Activated CD4-positive, alpha-beta T cell treated with anti-CD3 and anti-CD28 coated beads, Interleukin-2, amount 50 U/mL, for 48 hours (primary cell): Measurements from ENCODE around the gene PEPD.

ENCODE experiments used
- DNase-seq, 2 experiments: peaks; one replicate each; pipeline ENCODE4 v3.0.0-alpha.2; 2020

Gene PEPD

DNA sequence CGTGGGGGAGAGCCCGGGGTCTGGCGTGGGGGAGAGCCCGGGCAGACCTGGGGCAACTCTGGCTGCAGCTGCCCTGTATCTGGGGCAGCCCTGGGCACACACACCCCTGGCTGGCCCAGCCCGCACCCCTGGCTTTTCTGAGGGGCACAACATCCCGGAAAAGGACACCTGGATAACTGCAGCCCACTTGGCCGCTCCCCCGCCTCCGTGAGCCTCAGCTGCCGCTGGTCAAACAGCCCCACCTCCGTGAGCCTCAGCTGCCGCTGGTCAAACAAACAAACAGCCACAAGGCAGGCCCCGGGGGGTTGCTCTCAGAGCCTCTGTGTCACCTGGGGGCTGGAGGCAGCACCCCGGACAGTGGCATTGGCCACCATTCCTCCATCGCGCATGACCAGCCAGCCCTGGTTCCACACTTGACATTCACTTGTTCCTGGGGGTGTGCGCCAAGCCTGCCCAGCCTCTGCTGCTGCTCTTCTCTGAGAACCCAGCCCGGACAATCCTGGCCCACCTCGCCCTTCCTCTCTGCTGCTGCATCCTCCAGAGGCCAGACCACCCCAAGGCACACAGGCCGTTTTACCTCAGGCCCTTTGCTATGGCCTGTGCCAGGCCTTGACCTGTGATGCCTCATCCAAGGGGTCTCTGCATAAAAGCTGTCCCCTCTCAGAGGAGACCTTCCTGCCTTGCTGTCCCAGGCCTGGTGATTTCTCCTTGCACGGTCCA is 128.1 kb downstream of the PEPD start:
- no peak for DNase-seq

GRCh38 chr19:33392341-33393285 is 129.0 kb downstream of the PEPD start:
- no peak for DNase-seq

- no peak for DNase-seq
Observed at GRCh38 chr19:33391631-33392249, 129.9 kb downstream of the PEPD start.

DNA sequence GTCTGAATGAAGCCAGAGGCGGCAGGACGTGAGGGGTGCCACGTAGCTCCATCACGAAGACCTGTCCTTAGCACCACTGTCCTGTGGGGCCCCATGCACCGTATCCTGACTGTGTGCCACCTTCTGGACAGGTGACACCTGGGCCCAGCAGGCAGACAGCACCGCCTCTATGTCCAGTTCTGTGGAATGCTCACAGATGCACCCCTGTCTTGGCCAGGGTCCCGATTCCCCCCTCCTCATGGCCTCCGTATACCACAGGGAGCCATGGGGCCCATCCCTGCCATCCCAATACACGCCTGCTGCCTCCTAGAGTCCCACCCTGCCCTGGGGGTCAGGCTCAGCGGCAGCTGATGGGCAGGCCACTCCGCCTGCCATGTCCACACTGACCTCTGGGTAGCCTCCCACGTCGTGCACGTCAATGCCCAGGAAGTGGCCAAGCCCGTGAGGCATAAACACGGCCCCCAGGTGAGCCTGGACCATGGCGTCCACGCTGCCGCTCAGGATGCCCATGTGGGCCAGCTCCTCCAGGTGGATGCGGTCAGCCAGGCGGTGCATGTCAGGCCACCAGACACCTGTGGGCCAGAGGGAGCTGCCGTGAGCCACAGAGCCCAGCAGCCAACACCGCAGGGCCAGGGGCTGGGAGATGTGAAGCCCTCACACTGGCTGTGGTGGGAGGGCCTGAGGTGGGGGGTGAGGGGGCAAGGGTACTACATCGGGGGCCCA is 130.5 kb downstream of the PEPD start:
- DNase-seq: no peak

- DNase-seq: no peak
Observed at GRCh38 chr19:33390101-33390907, 131.3 kb downstream of the PEPD start.

- no peak for DNase-seq
Observed at GRCh38 chr19:33389421-33390100, 132.0 kb downstream of the PEPD start.

GRCh38 chr19:33388725-33389420 is 132.7 kb downstream of the PEPD start:
- DNase-seq: no peak

DNA sequence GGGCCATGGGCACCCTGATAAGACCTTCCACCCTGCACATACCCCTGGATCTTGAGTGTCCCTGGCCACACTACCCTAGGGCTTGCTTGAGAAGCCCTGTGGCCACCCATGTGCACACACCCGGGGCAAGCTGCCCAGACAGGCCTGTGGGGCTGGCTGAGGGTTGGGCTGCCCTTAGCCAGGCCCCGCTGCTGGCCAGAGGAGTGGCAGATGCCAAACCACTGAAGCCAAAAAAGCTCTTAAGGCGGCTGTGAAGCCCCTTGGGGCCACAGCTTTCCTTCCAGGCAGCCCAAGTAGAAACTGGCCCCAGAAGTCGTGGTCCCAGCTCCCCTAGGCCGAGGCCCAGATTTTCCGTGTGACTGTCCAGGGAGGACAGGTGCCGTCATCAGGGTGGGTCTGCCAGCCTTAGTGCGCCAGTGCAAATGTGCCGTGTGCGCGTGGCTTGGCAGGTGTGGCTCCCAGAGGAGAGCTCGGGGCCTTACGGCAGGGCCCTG is 133.3 kb downstream of the PEPD start:
- no peak for DNase-seq

- DNase-seq: no peak
Observed at GRCh38 chr19:33387351-33388230, 134.0 kb downstream of the PEPD start.

GRCh38 chr19:33386361-33386858 is 135.2 kb downstream of the PEPD start:
- DNase-seq: no peak

DNA sequence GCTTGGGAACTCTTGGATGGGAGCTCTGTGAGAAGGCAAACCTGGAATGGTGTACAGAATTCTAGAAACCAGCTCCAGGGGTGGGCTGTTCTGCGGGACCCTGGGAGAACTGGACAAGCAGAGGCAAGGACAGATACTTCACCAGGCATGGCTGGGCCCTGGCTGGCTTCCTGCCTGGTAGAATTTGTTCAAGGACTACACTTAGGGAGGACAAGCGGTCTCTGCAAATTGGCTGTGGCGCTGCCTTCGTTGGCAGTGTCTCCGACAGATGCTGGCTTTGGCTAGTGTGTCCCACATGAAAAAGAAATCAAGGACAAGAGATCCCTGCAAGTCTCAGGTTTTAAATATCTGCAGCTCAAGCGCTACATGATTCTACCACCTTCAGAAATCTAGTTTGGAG is 135.6 kb downstream of the PEPD start:
- DNase-seq: no peak

DNA sequence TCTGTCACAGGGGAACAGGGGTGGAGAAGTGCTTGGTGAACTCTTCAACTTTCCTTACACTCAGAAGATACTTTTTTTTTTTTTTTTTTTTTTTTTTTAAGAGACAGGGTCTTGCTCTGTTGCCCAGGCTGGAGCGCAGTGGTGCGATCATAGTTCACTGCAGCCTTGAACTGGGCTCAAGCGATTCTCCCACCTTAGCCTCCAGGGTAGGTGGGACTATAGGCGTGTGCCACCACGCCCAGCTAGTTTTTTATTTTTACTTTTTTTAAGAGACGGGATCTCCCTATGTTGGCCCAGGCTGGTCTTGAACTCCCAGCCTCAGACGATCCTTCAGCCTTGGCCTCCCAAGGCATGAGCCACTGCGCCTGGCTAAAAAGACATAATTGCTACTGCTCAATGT is 136.6 kb downstream of the PEPD start:
- DNase-seq: no peak

GRCh38 chr19:33383720-33384292 is 137.8 kb downstream of the PEPD start:
- DNase-seq: no peak

- no peak for DNase-seq
Observed at GRCh38 chr19:33382982-33383381, 138.6 kb downstream of the PEPD start.

DNA sequence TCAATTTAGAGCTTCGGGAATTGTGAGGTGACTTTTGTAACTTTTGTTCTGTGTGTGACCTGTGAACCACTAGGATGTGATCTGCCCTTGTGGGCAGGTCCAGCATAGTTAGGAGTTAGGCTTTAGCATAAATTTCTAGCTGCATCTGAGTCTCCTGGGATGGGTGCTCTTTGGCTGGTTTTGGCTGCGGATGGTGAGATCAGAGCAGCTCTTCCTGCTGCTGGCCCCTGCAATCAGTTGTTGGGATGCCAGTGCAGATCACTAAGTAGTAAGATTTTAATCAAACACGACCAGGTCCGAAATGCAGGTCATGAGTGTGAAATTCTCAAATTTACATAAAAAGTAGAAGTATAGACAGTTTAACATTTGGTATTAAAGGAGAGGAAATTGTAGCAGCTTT is 139.6 kb downstream of the PEPD start:
- no peak for DNase-seq

- no peak for DNase-seq
Observed at GRCh38 chr19:33381101-33381500, 140.5 kb downstream of the PEPD start.

DNA sequence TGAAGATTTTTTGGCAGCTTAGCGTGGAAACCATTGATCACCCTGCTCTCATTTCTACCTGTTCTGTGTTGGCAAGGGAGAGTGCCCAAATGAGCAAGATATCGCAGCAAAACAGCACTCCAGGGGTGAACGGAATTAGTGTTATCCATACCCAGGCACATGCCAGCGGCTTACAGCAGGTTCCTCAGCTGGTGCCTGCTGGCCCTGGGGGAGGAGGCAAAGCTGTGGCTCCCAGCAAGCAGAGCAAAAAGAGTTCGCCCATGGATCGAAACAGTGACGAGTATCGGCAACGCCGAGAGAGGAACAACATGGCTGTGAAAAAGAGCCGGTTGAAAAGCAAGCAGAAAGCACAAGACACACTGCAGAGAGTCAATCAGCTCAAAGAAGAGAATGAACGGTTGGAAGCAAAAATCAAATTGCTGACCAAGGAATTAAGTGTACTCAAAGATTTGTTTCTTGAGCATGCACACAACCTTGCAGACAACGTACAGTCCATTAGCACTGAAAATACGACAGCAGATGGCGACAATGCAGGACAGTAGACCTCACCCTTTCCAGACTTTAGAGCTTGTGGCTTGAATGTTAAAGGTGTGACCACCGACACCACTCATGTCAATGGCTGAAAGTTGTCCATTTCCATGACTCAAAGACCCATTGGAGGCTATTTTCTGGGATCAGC is 142.3 kb downstream of the PEPD start:
- DNase-seq: no peak
